Measurements from ENCODE around the gene ROPN1B.
"Not testable (repeated sequence)": the region's sequence is repeated elsewhere in the genome, so short reads cannot be mapped to it uniquely, and the experiment has no call there.

The ROPN1B gene

GRCh38 chr3:125965505-125965904 lies 3.5 kb upstream of the ROPN1B start:
- H3K27ac ChIP-seq: peak overlapping the region; percentile 97
- no peak for TF ChIP-seq CTCF (conservative IDR thresholded peaks at IDR 0.05)

GRCh38 chr3:125967156-125967555 lies 1.8 kb upstream of the ROPN1B start:
- no peak for TF ChIP-seq CTCF (conservative IDR thresholded peaks at IDR 0.05)
- peak overlapping the region; percentile 97 for H3K27ac ChIP-seq

GRCh38 chr3:125968121-125968520 lies 857 bp upstream of the ROPN1B start:
- H3K27ac ChIP-seq: peak overlapping the region; percentile 97

GRCh38 chr3:125971997-125972944 lies 3.3 kb downstream of the ROPN1B start:
- H3K27ac ChIP-seq: peak overlapping the region; percentile 39; the same call in 1 of the 2 replicates
- TF ChIP-seq CTCF (conservative IDR thresholded peaks at IDR 0.05): peak; percentile 87

- H3K27ac ChIP-seq: not testable (repeated sequence)
Observed at GRCh38 chr3:125975245-125976002, 6.4 kb downstream of the ROPN1B start.

- not testable (repeated sequence) for H3K27ac ChIP-seq
Observed at GRCh38 chr3:125976003-125976390, 7.0 kb downstream of the ROPN1B start.

- H3K27ac ChIP-seq: not testable (repeated sequence)
Observed at GRCh38 chr3:125977104-125977503, 8.1 kb downstream of the ROPN1B start.

GRCh38 chr3:125984951-125985350 lies 16.0 kb downstream of the ROPN1B start:
- not testable (repeated sequence) for H3K27ac ChIP-seq

- peak overlapping the region; percentile 61 for H3K27ac ChIP-seq
- no peak for TF ChIP-seq CTCF (conservative IDR thresholded peaks at IDR 0.05)
Observed at GRCh38 chr3:125990253-125990970, 21.4 kb downstream of the ROPN1B start.

GRCh38 chr3:125996751-125997150 lies 27.8 kb downstream of the ROPN1B start:
- H3K27ac ChIP-seq: not testable (repeated sequence)
